PC-3 (cell line): ENCODE data around the gene STON1.

Source experiments
- EZH2 ChIP-seq: fragments of 300-600 bp; sonication (generic); IDR thresholded peaks from one replicate; pipeline ENCODE4 v1.6.1; 2017; ENCODE audit warnings: antibody characterized with exemption, mild to moderate bottlenecking, low read length; ENCODE audit not compliant: unreplicated experiment
- EZH2phosphoT487 ChIP-seq: fragments of 300-600 bp; sonication (generic); IDR thresholded peaks from 2 replicates; pipeline ENCODE4 v1.6.1; 2018; ENCODE audit warnings: mild to moderate bottlenecking, antibody characterized with exemption, low read length, borderline replicate concordance
- TF ChIP-seq, protein P1 (sequence below): fragments of 300-600 bp; sonication (generic); conservative IDR thresholded peaks from 2 replicates; pipeline ENCODE4 v1.5.1; 2017; ENCODE audit warnings: antibody characterized with exemption, low read depth, mild to moderate bottlenecking, low read length

DNA sequence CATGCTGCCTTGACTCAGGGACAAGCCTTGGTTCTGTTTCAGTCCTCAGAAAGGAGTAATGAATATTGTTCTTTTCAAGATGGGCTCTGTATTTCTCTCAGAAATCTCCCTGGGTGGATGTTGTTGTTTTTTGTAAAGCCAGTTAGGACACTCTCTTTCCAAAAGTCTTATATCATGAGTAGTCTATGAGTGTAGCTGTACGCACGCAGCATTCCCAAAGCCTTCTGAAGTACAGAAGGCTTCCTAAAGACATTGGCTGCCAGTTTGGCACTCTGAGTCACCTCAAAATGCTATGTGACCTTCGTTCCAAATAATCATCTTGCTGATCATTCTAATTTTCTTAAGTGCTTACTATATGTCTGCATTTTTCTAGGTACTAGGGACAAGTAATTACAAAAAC, 71.0 kb downstream of the STON1 start:
- TF ChIP-seq, protein P1, sequence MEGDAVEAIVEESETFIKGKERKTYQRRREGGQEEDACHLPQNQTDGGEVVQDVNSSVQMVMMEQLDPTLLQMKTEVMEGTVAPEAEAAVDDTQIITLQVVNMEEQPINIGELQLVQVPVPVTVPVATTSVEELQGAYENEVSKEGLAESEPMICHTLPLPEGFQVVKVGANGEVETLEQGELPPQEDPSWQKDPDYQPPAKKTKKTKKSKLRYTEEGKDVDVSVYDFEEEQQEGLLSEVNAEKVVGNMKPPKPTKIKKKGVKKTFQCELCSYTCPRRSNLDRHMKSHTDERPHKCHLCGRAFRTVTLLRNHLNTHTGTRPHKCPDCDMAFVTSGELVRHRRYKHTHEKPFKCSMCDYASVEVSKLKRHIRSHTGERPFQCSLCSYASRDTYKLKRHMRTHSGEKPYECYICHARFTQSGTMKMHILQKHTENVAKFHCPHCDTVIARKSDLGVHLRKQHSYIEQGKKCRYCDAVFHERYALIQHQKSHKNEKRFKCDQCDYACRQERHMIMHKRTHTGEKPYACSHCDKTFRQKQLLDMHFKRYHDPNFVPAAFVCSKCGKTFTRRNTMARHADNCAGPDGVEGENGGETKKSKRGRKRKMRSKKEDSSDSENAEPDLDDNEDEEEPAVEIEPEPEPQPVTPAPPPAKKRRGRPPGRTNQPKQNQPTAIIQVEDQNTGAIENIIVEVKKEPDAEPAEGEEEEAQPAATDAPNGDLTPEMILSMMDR = no peak
- no peak for TF ChIP-seq EZH2phosphoT487
- TF ChIP-seq EZH2 = no peak
